PFSK-1 (cell line): ENCODE data around the gene LDLRAD3.

Experiments
- POLR2AphosphoS5 ChIP-seq: IDR thresholded peaks from 2 replicates; pipeline ENCODE4 v1.6.1; 2012; ENCODE audit warnings: low read depth, mild to moderate bottlenecking, control low read depth, low read length, moderate library complexity
- SIN3A ChIP-seq: IDR thresholded peaks from 2 replicates; pipeline ENCODE4 v1.6.1; 2012; ENCODE audit warnings: mild to moderate bottlenecking, low read length, moderate library complexity, borderline replicate concordance; ENCODE audit not compliant: insufficient read depth
- TAF1 ChIP-seq: IDR thresholded peaks from 2 replicates; pipeline ENCODE4 v1.6.1; 2012; ENCODE audit warnings: low read length, control low read depth, borderline replicate concordance; ENCODE audit not compliant: insufficient read depth
- TF ChIP-seq, protein P1 (sequence below), 2 experiments: IDR thresholded peaks; 2 replicates each; pipeline versions ENCODE4 v1.6.1 to v1.8.0; 2011 to 2012; ENCODE audit warnings: low read depth in 2 of 2, low read length in 2 of 2, control low read depth in 1 of 2, inconsistent platforms in 1 of 2, mild to moderate bottlenecking in 1 of 2, moderate library complexity in 1 of 2; ENCODE audit not compliant: insufficient read depth in 1 of 2

DNA sequence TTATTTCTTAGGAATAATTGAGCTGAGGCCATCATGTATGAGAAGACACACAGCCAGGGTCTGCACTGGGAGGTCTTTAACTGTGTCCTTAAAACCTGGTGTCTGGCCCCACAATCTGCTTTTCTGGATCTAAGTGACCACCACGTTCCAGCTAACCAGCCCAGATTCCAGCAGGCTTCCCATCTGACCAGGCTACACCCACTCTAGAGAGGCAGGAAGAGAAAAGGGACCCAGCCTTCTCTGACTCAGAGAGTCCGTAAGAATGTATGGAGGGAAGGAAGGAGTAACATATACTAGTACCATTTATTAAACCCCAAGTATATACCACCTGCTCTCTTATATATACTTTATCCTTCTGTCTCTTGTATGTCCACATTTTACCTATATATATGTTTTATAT is 80.1 kb downstream of the LDLRAD3 start:
- TF ChIP-seq POLR2AphosphoS5 (no peak), SIN3A (no peak), TAF1 (no peak)
- TF ChIP-seq, protein P1, sequence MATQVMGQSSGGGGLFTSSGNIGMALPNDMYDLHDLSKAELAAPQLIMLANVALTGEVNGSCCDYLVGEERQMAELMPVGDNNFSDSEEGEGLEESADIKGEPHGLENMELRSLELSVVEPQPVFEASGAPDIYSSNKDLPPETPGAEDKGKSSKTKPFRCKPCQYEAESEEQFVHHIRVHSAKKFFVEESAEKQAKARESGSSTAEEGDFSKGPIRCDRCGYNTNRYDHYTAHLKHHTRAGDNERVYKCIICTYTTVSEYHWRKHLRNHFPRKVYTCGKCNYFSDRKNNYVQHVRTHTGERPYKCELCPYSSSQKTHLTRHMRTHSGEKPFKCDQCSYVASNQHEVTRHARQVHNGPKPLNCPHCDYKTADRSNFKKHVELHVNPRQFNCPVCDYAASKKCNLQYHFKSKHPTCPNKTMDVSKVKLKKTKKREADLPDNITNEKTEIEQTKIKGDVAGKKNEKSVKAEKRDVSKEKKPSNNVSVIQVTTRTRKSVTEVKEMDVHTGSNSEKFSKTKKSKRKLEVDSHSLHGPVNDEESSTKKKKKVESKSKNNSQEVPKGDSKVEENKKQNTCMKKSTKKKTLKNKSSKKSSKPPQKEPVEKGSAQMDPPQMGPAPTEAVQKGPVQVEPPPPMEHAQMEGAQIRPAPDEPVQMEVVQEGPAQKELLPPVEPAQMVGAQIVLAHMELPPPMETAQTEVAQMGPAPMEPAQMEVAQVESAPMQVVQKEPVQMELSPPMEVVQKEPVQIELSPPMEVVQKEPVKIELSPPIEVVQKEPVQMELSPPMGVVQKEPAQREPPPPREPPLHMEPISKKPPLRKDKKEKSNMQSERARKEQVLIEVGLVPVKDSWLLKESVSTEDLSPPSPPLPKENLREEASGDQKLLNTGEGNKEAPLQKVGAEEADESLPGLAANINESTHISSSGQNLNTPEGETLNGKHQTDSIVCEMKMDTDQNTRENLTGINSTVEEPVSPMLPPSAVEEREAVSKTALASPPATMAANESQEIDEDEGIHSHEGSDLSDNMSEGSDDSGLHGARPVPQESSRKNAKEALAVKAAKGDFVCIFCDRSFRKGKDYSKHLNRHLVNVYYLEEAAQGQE (IDR thresholded peaks at IDR 0.05; ENCODE audit: insufficient read depth in 1 of 2, low read depth in 2 of 2, low read length in 2 of 2), result no peak
